TTC549 (cell line): ENCODE measurements around the gene CUEDC2.

ENCODE experiments used
- FAIRE-seq: peaks from 2 replicates; lab custom pipeline; 2012; peaks lifted over from hg19 to GRCh38; lab: Jason Lieb, UNC

CUEDC2 gene, protein sequence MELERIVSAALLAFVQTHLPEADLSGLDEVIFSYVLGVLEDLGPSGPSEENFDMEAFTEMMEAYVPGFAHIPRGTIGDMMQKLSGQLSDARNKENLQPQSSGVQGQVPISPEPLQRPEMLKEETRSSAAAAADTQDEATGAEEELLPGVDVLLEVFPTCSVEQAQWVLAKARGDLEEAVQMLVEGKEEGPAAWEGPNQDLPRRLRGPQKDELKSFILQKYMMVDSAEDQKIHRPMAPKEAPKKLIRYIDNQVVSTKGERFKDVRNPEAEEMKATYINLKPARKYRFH

DNA sequence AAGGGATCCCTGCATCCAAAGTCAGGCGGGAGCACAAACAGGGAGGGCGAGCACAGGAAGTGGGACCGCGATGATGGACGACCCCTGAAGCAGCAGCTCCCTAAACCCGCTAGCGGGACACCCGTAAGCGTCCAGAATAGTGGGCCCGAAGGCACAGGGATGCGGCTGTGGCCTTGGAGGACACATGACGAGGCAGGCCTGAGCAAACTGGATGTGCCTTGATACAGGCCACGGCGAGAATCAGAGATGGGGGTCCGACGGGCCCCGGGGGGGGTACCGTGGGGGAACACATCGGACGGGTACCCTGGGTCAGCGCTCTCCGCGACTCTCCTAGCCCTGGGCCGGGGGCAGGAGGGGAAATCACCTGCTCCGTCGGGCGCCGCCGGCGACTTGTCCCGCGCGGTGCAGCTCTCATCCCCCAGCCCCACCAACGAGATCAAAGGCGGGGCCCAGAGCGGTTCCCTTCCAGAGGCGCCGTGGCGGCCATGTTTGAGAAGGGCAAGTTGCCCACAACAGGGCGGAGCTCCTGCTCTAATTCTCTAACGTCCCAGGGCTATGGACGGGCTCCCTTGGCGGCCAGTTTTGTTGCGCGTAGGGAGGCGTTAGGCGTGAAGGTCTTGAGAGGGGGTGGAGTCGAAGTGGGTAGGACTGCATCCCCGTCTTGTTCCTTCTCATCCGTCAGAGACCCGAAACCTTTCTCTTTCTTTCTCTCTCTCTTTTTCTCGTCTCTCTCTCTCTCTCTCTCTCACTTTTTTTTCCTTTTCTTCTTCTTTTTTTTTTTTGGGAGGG, at the start of gene CUEDC2:
Gene CUEDC2 (minus strand): TSS at position 413 of the 789 bp plus-strand sequence. CDS start 7,386 bp downstream, outside the sequence.
- FAIRE-seq: peak; percentile 90

DNA sequence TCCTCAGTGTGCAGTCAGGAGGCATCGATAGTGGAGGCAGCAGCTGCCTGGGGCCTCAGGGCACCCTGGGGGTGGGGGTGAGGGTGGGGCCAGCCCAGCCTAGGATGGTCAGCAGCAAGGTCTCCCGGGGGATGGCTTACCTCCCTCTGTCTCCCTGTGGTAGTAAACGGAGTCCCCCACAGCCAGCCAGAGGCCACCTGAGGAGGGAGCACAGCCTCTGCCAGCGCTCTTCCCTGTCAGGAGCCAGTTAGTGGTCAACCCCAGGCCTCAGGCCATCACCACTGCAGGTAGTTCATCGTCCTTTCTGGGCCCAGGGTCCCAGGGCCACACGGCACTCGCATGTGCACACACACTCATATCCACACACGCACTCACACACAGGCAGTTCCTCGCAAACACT, 48.0 kb upstream of the CUEDC2 start:
- no peak for FAIRE-seq

DNA sequence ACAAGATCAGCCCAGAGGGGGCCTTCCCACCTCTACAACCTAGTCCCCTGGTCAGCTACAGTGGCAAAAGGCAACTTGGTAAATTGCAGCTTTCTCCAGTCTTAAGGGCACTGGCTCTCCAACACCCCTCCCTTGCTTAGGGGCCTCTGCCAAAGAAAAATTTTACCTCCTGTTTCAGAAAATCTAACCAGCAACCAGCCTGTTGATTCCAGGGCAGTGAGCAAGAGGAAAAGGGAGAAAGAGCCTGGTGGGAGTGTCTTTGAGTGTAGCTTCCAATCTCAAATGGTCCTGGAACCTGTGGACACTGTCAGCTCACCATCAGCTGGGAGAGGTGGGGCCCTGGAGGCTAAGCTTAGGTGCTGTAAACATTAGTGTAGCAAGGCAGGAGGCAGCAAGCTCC, 47.3 kb upstream of the CUEDC2 start:
- FAIRE-seq: no peak

DNA sequence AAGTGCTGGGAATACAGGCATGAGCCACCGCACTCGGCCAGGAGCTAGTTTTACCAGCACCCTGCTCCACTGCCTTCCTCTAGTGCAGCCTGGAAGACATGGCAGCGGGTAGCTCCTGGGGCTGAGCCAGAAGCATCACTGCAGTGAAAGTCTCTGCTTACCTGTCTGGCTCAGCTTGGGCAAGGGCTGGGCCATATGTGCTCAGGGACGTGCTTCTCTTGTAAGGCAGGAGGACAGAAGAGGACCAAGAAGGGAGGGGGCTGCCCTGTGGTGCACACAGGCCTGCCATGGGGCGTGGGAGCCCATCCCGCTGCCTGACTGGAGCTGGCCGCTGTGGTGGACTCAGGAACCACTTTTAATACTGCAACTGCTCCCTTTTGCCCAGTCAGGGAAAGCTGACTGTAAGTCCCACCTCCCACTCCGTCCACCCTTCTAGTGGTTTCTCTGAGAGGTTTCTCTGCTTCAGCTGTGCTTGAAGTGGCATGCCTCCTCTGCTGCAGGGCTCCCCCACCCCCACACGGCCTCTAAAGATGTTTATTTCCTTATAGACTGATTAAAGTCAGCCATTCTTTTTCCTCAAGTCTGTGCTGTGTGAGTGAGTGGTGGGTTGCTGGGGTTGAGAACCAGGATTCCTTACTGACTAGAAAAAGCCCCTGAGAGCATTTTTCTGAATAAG, 44.2 kb upstream of the CUEDC2 start:
- no peak for FAIRE-seq

DNA sequence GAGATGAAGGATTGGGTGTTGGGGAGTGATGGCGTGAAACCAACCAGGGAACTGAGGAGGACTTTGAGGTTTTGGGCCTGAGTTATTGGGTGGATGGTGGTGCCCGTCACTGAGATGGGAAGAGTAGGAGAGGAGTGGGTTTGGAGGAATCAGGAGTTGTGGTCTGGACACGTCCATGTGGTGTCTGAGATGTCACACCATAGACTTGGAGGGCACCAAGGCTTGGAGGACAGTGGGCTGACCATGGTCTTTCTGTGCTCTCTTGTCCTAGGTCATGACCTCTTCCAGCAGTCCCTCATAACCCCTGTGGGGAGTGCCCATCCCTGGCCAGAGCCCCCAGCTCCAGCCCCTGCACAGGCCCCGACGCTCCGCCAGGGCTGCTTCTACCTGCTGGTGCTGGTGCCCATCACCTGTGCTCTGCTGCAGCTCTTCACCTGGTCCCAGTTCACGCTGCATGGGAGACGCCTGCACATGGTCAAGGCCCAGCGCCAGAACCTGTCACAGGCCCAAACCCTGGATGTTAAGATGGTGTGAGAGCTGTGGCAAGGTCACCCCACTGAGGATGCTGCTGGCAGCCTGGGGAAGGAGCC, 43.2 kb upstream of the CUEDC2 start:
- no peak for FAIRE-seq

DNA sequence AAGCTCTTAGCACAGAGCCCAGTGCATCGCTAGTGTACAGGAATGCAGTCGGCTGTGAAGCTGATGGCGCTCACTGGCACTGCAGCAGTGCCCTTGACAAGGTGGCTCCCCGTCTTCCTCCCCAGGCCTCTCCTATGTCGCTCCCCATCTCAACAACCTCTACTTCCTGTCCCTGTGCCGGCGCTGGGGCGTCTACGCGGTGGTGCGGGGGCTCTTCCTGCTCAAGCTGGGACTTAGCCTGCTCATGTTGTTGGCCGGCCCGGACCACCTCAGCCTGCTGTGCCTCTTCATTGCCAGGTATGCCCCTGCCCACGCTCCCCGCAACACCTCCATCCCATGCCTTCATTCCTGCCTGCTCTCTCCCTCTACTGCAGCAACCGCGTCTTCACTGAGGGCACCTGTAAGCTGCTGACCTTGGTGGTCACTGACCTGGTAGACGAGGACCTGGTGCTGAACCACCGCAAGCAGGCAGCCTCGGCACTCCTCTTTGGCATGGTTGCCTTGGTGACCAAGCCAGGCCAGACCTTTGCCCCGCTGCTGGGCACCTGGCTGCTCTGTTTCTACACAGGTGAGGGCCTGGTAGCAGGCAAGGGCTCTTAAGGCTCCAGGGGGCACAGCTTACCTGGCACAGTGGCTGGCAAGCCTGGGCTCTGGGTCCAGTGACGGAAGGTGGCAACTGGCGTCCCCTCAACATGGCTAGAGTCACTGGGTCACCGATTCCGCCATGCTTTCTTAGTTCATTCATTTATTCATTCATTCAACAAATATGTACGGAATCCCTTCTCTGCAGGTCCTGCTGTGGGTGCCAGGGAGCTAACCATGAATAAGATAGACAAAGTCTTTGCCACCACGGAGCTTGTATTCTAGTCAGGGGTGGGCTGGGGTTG, 41.3 kb upstream of the CUEDC2 start:
- no peak for FAIRE-seq

DNA sequence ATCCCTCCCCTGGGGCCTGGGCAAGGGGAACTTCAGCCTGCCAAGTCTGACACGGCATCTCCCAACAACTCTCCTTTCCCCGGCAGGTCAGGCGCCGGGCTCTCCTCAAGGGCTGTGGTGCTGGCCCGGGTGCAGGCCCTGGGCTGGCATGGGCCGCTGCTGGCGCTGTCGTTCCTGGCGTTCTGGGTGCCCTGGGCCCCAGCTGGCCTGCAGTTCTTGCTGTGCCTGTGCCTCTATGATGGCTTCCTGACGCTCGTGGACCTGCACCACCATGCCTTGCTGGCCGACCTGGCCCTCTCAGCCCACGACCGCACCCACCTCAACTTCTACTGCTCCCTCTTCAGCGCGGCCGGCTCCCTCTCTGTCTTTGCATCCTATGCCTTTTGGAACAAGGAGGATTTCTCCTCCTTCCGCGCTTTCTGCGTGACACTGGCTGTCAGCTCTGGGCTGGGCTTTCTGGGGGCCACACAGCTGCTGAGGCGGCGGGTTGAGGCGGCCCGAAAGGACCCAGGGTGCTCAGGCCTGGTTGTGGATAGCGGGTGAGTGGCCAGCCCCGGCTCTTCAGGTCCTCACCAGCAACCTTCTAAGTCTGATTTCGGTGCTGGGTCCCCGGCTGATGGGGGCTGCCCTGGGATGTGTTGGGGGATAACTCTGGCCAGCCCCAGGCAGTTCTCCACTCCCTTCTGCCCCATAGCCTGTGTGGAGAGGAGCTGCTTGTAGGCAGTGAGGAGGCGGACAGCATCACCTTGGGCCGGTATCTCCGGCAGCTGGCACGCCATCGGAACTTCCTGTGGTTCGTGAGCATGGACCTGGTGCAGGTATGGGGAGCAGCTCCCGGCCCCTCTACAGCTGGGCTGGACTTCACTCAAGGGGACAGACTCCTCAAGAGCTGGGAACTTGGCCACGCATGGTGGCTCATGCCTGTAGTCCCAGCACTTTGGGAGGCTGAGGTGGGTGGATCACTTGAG, 38.5 kb upstream of the CUEDC2 start:
- FAIRE-seq: no peak

DNA sequence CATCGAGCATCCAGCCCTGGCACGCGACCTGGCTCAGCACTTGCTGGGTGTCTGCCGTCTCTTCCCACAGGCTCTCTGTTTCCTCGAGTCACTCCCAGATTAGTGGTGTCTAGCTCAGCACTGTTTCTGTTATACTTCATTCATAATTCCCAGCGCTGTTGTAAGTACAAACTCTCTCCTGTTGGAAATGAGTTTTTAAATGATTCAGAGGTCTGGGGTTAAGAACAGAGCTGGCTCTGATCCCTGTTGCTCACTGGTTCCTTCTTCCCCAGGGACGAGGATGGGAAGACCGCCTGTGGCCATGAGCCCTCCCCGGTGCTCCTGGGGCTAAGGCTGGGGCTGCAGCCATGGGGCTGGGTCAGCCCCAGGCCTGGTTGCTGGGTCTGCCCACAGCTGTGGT, 36.3 kb upstream of the CUEDC2 start:
- FAIRE-seq: no peak

DNA sequence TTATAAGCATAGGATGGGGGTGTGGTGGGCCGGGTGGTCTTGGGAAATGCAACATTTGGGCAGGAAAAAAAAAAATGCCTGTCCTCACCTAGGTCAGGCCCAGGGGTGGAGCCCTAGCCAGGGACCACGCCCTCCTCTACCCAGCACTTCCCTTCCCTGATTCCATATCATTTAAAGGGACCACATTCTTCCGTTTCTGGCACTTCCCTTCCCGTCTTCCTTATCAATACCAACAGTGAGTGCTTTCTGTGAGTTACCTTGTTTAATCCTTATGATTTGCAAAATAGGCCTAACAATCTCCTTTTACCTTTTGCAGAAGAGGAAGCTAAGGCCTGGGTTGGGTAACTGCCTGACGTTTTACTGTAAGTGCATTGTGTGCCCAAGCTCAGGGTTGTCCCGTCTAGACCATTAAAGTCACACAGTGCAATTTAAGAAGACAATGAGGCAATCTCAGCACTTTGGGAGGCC, 35.6 kb upstream of the CUEDC2 start:
- no peak for FAIRE-seq

DNA sequence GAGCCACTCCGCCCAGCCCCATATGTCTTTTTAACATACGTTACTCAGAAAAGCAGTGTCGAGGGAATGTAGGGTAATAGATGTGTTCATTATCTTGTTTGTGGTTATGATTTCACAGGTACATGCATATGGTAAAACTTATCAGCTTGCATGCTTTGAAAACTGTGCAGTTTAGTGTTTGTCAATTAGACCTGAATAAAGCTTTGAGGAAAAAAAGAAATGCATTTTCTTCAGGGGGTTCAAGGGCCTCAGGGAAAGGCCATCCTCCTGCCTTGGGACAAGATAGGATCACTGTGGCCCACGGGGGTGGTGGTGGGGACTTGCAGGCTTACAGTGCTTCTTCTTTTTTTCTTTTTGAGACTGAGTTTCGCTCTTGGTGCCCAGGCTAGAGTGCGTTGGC, 34.9 kb upstream of the CUEDC2 start:
- no peak for FAIRE-seq

DNA sequence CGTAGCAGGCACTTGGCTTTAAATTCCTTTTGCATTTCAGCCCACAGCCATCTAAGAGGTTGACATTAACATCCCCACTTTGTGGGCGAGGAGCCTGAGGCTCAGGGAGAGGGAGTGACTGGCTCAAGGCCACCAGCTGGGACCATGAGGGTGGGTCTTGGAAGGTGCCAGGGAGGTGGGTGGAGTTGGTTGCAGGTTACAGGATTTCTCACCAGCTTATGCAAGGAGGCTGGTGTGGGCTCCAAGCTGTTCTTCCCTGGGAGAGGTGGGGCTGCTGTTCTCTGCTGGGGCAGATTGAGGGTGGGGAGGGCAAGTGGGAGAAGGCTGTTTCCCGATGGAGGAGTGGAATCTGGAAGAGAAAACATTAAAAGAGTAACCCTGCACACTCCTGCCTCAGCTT, 33.1 kb upstream of the CUEDC2 start:
- no peak for FAIRE-seq

DNA sequence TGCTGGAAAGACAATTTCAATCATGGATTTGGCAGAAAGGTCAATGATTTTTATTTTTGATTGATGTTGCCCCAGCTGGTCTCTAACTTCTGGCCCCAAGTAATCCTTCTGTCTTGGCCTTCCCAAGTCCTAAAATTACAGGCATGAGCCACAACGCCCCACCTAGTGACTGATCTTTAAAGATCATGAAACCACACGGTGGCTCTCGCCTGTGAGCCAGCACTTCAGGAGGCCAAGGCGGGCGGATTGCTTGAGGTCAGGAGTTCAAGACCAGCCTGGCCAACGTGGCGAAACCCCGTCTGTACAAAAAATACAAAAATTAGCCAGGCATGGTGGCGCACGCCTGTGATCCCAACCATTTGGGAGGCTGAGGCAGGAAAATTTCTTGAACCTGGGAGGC, 31.6 kb upstream of the CUEDC2 start:
- no peak for FAIRE-seq

DNA sequence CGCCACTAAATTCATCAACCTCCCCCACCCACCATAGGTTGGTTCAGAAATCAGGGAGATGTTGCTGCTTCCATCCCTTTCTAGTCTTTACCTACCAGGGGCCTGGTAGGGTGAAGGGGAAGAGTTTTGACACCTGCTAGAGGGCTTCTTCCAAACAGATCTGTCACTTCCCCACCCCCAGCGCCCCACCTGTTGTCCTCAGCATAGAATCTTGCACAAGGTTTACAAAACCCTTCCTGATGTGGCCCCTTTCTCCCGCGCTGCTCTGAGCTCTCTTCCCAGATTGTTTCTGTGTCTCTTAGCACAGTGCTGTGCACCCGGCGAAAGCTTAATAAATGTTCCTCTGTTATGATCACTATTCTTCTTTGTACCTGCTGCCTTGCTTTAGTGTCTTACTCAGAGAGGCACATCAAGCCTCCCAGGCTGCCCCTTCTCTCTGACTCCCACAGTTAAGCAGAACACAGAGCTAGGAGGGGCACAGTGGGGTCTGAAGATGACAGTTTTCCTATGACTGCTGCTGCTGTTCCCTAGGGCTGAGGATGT, 30.2 kb upstream of the CUEDC2 start:
- no peak for FAIRE-seq

DNA sequence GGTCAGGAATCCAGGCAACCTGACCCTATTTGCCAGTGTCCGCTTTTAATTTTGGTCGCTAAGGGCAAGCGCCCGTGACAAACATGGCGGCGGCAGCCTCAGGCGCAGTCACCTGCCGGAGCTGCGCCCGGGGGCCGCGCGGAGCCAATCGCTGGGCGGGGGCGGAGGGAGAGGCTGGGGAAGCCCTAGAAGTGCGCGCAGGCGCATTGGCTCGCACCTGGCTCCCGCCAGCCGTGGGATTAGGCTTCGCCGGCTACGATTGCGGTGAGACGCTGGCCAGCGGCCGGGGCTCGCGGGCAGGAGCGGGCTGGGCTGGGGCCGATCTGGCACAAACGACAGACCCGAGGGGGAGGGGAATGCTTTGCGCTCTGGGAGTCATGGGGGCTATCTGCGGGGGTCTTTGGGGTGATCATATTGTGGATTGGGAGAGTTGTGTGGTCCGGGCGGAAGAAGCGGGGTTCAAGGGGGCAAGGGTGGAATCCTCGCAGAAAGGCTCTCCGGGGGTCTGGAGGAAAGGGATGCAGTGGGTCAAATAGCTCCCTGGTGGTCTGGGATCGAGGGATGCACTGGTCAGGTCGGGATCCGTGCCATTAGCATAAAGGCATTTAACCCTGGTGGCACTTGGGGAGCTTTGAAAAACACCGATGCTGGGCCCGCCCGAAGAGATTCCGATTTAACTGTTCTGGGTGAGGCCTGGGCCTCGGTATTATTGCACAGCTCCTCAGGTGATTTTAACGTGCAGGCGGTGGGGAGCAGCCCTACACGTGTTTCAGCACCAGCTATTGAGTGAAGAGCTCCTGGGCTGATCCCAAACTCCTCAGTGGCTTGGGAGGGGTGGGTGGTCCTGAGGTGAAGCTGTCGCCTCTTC, 29.0 kb upstream of the CUEDC2 start:
- FAIRE-seq: no peak

DNA sequence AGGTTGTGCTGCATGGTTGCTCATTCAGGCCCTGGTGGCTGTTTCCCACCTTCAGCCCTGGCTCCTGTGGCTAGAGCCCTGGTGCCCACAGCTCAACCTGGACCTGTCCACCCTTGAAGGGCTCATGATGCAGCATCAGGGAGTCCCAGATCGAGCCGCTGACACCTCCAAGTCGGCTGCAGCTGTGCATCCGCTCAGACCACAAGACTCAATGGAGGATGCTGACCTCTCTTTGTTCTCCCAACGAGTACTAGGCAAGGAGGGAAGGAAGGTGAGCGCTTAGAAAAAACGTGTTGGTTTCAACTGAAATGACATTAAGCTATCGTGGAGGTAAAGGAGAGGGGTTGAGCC, 28.4 kb upstream of the CUEDC2 start:
- no peak for FAIRE-seq

DNA sequence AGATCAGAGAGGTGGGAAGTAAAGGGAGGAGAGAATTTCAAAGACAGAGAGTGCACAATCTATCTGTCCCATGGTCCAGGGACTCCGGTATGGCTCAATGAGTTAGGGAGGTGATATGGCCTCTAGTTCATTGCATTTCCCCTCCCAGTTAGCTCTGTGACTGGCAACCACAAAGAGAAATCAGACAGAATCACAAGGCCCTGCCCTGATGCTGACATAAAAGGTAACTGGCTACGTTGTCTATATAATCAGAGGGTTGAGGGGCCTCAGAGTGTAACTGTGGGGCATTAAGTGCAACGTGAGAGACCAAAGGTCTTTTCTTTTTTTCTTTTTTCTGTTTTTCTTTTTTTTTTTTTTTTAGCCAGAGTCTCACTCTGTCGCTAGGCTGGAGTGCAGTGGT, 26.3 kb upstream of the CUEDC2 start:
- FAIRE-seq: no peak

DNA sequence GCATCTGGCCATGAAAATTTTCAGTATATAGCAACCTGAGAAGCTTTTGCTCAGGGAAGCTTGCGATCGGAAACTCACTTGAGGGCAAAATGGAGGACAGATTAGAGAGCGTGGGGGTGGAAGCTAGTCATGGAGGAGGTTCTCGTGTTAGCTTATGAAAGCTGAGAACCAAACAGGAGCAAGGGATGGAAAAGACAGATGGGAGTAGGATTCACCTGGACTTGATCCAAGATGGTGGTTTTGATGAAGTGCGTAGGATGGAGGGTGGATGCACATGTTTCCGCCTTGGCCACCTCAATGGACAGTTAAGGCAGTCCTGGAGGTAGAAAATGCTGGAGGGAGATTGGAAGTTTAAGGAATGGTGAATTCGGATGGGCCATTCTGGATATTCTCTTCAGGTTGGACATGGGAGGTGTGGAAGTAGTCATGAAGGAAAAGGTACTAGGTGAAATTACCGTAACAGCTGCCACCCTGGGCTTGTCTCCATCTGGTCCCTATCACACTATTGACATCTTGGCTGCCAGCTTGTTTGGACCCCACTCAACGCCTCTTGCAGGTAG, 25.3 kb upstream of the CUEDC2 start:
- no peak for FAIRE-seq

DNA sequence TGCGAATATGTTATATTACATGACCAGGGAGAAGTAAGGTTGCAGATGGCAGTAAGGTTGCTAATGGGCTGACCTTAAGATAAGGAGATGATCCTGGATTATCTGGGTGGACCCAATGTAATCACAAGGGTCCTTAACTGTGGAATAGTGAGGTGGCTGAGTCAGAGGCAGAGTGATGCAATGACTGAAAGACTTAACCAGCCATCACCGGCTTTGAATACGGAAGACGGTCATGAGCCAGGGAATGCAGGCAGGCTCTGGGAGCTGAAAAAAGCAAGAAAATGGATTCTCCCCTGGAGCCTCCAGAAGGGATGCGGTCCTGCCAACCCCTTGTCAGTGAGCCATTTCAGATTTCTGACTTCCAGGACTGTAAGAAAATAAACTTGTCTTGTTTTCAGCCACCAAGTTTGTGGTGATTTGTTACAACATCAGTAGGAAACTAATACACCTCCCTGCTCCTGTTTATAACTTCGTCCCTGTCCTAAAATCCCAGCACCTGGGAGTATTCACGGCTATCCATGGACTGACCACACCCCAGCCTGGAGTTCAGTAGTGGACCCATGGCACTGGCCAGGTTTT, 23.6 kb upstream of the CUEDC2 start:
- FAIRE-seq: no peak
